ENCODE measurements around the gene SLC9A8.
A peak's percentile ranks its signal among the peaks of the same experiment; 100 is the strongest.

SLC9A8 gene

GRCh38 chr20:49813305-49813974 lies 812 bp downstream of the SLC9A8 start:
- DNase-seq: peak; percentile 52

- DNase-seq: no peak
Measured at GRCh38 chr20:49814057-49814694, 1.5 kb downstream of the SLC9A8 start.

GRCh38 chr20:49818816-49819215 lies 6.2 kb downstream of the SLC9A8 start:
- DNase-seq: no peak

GRCh38 chr20:49819702-49820101 lies 7.1 kb downstream of the SLC9A8 start:
- DNase-seq: no peak

GRCh38 chr20:49821381-49821780 lies 8.8 kb downstream of the SLC9A8 start:
- no peak for DNase-seq

GRCh38 chr20:49821870-49822331 lies 9.3 kb downstream of the SLC9A8 start:
- DNase-seq: no peak

- no peak for DNase-seq
Measured at GRCh38 chr20:49823152-49823847, 10.7 kb downstream of the SLC9A8 start.

GRCh38 chr20:49824206-49824605 lies 11.6 kb downstream of the SLC9A8 start:
- DNase-seq: no peak

GRCh38 chr20:49825521-49826033 lies 12.9 kb downstream of the SLC9A8 start:
- DNase-seq: no peak

GRCh38 chr20:49831022-49831769 lies 18.6 kb downstream of the SLC9A8 start:
- DNase-seq: no peak

- no peak for DNase-seq
Measured at GRCh38 chr20:49831770-49832631, 19.4 kb downstream of the SLC9A8 start.

GRCh38 chr20:49832632-49833327 lies 20.2 kb downstream of the SLC9A8 start:
- DNase-seq: no peak

- no peak for DNase-seq
Measured at GRCh38 chr20:49833483-49833882, 20.9 kb downstream of the SLC9A8 start.

- no peak for DNase-seq
Measured at GRCh38 chr20:49835031-49835430, 22.4 kb downstream of the SLC9A8 start.

- DNase-seq: no peak
Measured at GRCh38 chr20:49838546-49838945, 25.9 kb downstream of the SLC9A8 start.

- no peak for DNase-seq
Measured at GRCh38 chr20:49843139-49843538, 30.5 kb downstream of the SLC9A8 start.

GRCh38 chr20:49843770-49844380 lies 31.2 kb downstream of the SLC9A8 start:
- DNase-seq: no peak

- DNase-seq: no peak
Measured at GRCh38 chr20:49845060-49845459, 32.4 kb downstream of the SLC9A8 start.

GRCh38 chr20:49846206-49846807 lies 33.7 kb downstream of the SLC9A8 start:
- no peak for DNase-seq

- DNase-seq: no peak
Measured at GRCh38 chr20:49850463-49851230, 38.0 kb downstream of the SLC9A8 start.
